Right lobe of liver (tissue), 4 donors: ENCODE measurements around the gene SAMHD1.

Experiments used
- CTCF ChIP-seq, 4 donors: fragments of 200-600 bp in 3 of 4; fragments of 450-650 bp in 1 of 4; IDR thresholded peaks; one replicate each; pipeline versions ENCODE4 v1.5.1 to v1.8.0; 2016 to 2022; ENCODE audit warnings: antibody characterized with exemption in 4 of 4, mild to moderate bottlenecking in 2 of 4
- POLR2A ChIP-seq: fragments of 450-650 bp; IDR thresholded peaks from one replicate; pipeline ENCODE4 v1.6.1; 2017; ENCODE audit warnings: antibody characterized with exemption, mild to moderate bottlenecking
- donor health status: DM: no; HTN: no; CAD: no.
- donor health status: DM: no; HTN: no; CAD: no.
- donor health status: DM: no; HTN: yes; CAD: no.

- TF ChIP-seq CTCF (IDR thresholded peaks at IDR 0.05) (no peak), POLR2A (no peak)
Measured at GRCh38 chr20:36969051-36969450, 17.5 kb upstream of the SAMHD1 start.
